Measurements from ENCODE around the gene NT5C1A. TPM values are rescaled to one million over a fixed set of nuclear protein-coding genes. Genes with fewer than 3 reads are reported as not detected.

The NT5C1A gene
- polyA plus RNA-seq, 1 experiment = not detected

- Histone ChIP-seq H3K4me3 (ENCODE audit: low read depth, low read length) (no peak overlapping the region), H3K27me3 (ENCODE audit: control insufficient read depth, insufficient read depth, low read length) (peaks cover 70% of the 10 kb centered on the region), H3K27ac (ENCODE audit: low read depth, low read length) (no peak overlapping the region), H3K9me3 (ENCODE audit: control insufficient read depth, insufficient read depth, low read length) (no peaks in the 10 kb centered on the region; the same call in 1 of the 2 replicates)
- TF ChIP-seq, protein P1, sequence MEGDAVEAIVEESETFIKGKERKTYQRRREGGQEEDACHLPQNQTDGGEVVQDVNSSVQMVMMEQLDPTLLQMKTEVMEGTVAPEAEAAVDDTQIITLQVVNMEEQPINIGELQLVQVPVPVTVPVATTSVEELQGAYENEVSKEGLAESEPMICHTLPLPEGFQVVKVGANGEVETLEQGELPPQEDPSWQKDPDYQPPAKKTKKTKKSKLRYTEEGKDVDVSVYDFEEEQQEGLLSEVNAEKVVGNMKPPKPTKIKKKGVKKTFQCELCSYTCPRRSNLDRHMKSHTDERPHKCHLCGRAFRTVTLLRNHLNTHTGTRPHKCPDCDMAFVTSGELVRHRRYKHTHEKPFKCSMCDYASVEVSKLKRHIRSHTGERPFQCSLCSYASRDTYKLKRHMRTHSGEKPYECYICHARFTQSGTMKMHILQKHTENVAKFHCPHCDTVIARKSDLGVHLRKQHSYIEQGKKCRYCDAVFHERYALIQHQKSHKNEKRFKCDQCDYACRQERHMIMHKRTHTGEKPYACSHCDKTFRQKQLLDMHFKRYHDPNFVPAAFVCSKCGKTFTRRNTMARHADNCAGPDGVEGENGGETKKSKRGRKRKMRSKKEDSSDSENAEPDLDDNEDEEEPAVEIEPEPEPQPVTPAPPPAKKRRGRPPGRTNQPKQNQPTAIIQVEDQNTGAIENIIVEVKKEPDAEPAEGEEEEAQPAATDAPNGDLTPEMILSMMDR (IDR thresholded peaks at IDR 0.05; ENCODE audit: low read depth, low read length) = no peak
- no peak for DNase-seq (ENCODE audit: low read depth, low spot score)
- CTCF ChIA-PET = interaction anchor here (1.0 to 2.2 kb wide), 4 partner anchors 9 to 75 kb away, joined by 4 to 6 read pairs (median 4); partner anchors contain the start of gene NT5C1A
- POLR2A ChIA-PET = no interaction called here
Observed at GRCh38 chr1:39681294-39681693, 9.4 kb upstream of the NT5C1A start.

- no peak overlapping the region for H3K27ac ChIP-seq (ENCODE audit: low read depth, low read length)
- no peak overlapping the region for H3K4me3 ChIP-seq (ENCODE audit: low read depth, low read length)
- H3K9me3 ChIP-seq (ENCODE audit: control insufficient read depth, insufficient read depth, low read length) = no peaks in the 10 kb centered on the region; the same call in 1 of the 2 replicates
- TF ChIP-seq, protein P1 (IDR thresholded peaks at IDR 0.05; ENCODE audit: low read depth, low read length) = no peak
- ChIA-PET CTCF (interaction anchor here (1.2 to 2.2 kb wide), 4 partner anchors 8 to 74 kb away, joined by 3 to 6 read pairs (median 4); partner anchors contain the start of gene NT5C1A), POLR2A (no interaction called here)
- no peak for DNase-seq (ENCODE audit: low read depth, low spot score)
- peaks cover 69% of the 10 kb centered on the region for H3K27me3 ChIP-seq (ENCODE audit: control insufficient read depth, insufficient read depth, low read length)
Observed at GRCh38 chr1:39680751-39681150, 8.8 kb upstream of the NT5C1A start.

DNA sequence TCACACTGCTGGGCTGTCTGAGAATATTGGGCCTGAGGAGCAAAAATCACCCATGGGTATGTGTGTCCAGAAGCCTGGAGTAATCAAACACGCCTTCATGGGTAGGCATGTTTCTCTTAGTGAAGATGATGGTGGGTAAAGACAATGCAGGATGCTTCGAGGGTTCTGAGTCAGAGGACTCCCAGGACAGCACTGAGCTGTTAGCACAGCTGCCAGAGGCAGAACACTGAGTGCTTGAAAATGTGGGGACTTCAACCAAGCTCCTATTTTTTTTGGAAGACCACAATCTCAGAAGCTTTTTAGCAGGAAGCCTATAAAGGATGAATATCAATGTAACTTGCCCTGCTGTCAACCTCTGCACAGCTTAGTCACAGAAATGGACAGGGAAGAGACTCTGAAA lies 7.9 kb upstream of the NT5C1A start:
- DNase-seq (ENCODE audit: low read depth, low spot score) = no peak
- H3K27me3 ChIP-seq (ENCODE audit: control insufficient read depth, insufficient read depth, low read length) = peaks cover 67% of the 10 kb centered on the region
- ChIA-PET POLR2A (no interaction called here), CTCF (interaction anchor here (1.0 to 2.2 kb wide), 3 partner anchors 22 to 73 kb away, joined by 3 to 6 read pairs (median 5); no protein-coding TSS in a partner anchor)
- H3K9me3 ChIP-seq (ENCODE audit: control insufficient read depth, insufficient read depth, low read length) = no peaks in the 10 kb centered on the region; the same call in 1 of the 2 replicates
- no peak overlapping the region for H3K4me3 ChIP-seq (ENCODE audit: low read depth, low read length)
- no peak overlapping the region for H3K27ac ChIP-seq (ENCODE audit: low read depth, low read length)
- TF ChIP-seq, protein P1 (IDR thresholded peaks at IDR 0.05; ENCODE audit: low read depth, low read length) = no peak

- no peak for DNase-seq (ENCODE audit: low read depth, low spot score)
- Histone ChIP-seq H3K27me3 (ENCODE audit: control insufficient read depth, insufficient read depth, low read length) (peaks cover 66% of the 10 kb centered on the region), H3K27ac (ENCODE audit: low read depth, low read length) (no peak overlapping the region), H3K4me3 (ENCODE audit: low read depth, low read length) (no peak overlapping the region), H3K9me3 (ENCODE audit: control insufficient read depth, insufficient read depth, low read length) (no peaks in the 10 kb centered on the region; the same call in 1 of the 2 replicates)
- ChIA-PET CTCF (interaction anchor here (1.8 kb wide), 1 partner anchor 20 kb away, joined by 6 read pairs; no protein-coding TSS in a partner anchor), POLR2A (no interaction called here)
- TF ChIP-seq, protein P1 (IDR thresholded peaks at IDR 0.05; ENCODE audit: low read depth, low read length) = no peak
Observed at GRCh38 chr1:39678889-39679288, 7.0 kb upstream of the NT5C1A start.

- DNase-seq (ENCODE audit: low read depth, low spot score) = no peak
- TF ChIP-seq, protein P1 (IDR thresholded peaks at IDR 0.05; ENCODE audit: low read depth, low read length) = no peak
- H3K9me3 ChIP-seq (ENCODE audit: control insufficient read depth, insufficient read depth, low read length) = no peaks in the 10 kb centered on the region
- ChIA-PET POLR2A (no interaction called here), CTCF (interaction anchor here (0.8 to 1.8 kb wide), 3 partner anchors 19 to 72 kb away, joined by 3 to 6 read pairs (median 3); no protein-coding TSS in a partner anchor)
- peaks cover 65% of the 10 kb centered on the region for H3K27me3 ChIP-seq (ENCODE audit: control insufficient read depth, insufficient read depth, low read length)
- no peak overlapping the region for H3K27ac ChIP-seq (ENCODE audit: low read depth, low read length)
- no peak overlapping the region for H3K4me3 ChIP-seq (ENCODE audit: low read depth, low read length)
Observed at GRCh38 chr1:39677645-39678044, 5.7 kb upstream of the NT5C1A start.
